K562 treated with DMSO at 1 percent for 4 hours (cell line): ENCODE measurements around the gene OR5H14. TPM values are rescaled to one million over a fixed set of nuclear protein-coding genes. Genes with fewer than 3 reads are reported as not detected.

Experiments used
- total RNA-seq: library from RNA; unstranded; fragments of 300-600 nt; gene quantifications from 2 replicates; pipeline ENCODE4 v1.2.3, GENCODE V29; 2022; ENCODE audit not compliant: insufficient read depth

Gene OR5H14
- total RNA-seq = not detected in 2 replicates

DNA sequence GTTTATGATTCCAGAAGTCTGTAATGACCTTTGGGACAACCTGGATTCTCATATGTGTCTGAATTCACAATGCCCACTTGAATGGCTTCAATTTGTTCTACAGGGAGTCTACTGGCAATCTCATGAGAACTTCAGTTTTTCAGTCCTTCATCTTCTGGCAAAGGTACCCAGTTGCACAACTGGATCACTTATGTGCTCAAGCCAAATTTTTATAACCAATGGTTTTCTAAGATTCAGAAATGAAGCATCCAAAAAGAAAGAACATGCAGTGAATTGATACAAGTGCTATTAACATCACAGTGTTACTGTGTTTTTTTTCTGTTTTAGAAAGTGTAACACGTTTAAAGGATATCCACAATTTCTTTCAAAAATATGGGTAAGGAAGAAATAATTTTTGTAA lies at the start of gene OR5H14:
Gene OR5H14, plus strand, starts transcription at position 301 of the 400 bp plus-strand sequence. CDS start 1,907 bp downstream, outside the sequence.

GRCh38 chr3:98130421-98130820 lies 16.9 kb upstream of the OR5H14 start, which contains the start of gene OR5H1:
TSS of gene OR5H1 (plus strand) at chr3:98130721. CDS start at chr3:98132698, 1,977 bp downstream.

DNA sequence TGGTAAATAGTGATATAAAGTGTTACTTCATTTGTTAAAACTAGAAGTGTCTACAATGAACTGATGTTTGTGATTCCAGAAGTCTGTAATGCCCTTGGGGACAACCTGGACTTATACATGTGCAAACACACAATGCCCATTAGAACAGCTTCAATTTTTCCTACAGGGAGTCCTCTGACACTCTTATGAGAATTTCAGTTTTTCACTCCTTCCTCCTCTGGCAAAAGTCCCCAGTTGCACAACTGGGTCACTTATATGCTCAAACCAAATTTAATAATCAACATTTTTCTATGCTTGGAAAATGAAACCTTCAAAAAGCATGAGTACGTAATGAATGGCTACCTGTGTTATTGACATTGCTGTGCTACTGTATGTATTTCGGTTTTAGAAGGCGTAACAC lies 19.1 kb downstream of the OR5H14 start, which contains the start of gene OR5H15:
Gene OR5H15, plus strand, starts transcription at position 301 of the 400 bp plus-strand sequence. CDS start 2,004 bp downstream, outside the sequence.

Other genes starting within 250 kb of the OR5H14 start
- gene RIOX2, start 175.0 kb upstream of the OR5H14 start, total RNA-seq = 5.4 and 6.0 TPM in 2 replicates
- gene GABRR3, start 112.2 kb upstream of the OR5H14 start, total RNA-seq = not detected in 2 replicates
- gene OR5AC2, start 60.3 kb upstream of the OR5H14 start, total RNA-seq = not detected in 2 replicates
- not detected in 2 replicates for gene OR5H1, start 16.8 kb upstream of the OR5H14 start, total RNA-seq
- gene OR5H15, start 19.2 kb downstream of the OR5H14 start, total RNA-seq = not detected in 2 replicates
- not detected in 2 replicates for gene OR5H6, start 116.8 kb downstream of the OR5H14 start, total RNA-seq
- not detected in 2 replicates for gene OR5H2, start 135.0 kb downstream of the OR5H14 start, total RNA-seq
- not detected in 2 replicates for gene OR5K4, start 206.4 kb downstream of the OR5H14 start, total RNA-seq
- gene OR5K3, start 243.2 kb downstream of the OR5H14 start, total RNA-seq = not detected in 2 replicates